MM.1S (cell line): Measurements from ENCODE around the gene APOA5.
"Not testable (repeated sequence)": the region's sequence is repeated elsewhere in the genome, so short reads cannot be mapped to it uniquely, and the experiment has no call there.

ENCODE experiments used
- DNase-seq: peaks from one replicate; pipeline ENCODE4 v3.0.0-alpha.2; 2015
- H2AFZ ChIP-seq: fragments of 300-600 bp; sonication (generic); 2 replicates; pipeline ENCODE4 v1.6.0; 2016; ENCODE audit warnings: antibody characterized with exemption, low read length
- H3F3A ChIP-seq: fragments of 300-600 bp; sonication (generic); 2 replicates; pipeline ENCODE4 v1.6.1; 2016; ENCODE audit warnings: mild to moderate bottlenecking, antibody characterized with exemption, low read length, moderate library complexity, mixed read lengths; ENCODE audit not compliant: insufficient read depth
- H3K27ac ChIP-seq: fragments of 300-600 bp; sonication (generic); 2 replicates; pipeline ENCODE4 v1.5.1; 2016; ENCODE audit warnings: mild to moderate bottlenecking, low read length
- H3K27me3 ChIP-seq: fragments of 300-600 bp; sonication (generic); replicated peaks from 2 replicates; pipeline ENCODE4 v1.6.0; 2016; ENCODE audit warnings: low read length; ENCODE audit not compliant: insufficient read depth
- H3K36me3 ChIP-seq: fragments of 300-600 bp; sonication (generic); replicated peaks from 2 replicates; pipeline ENCODE4 v1.6.1; 2016; ENCODE audit warnings: mild to moderate bottlenecking, low read length, mixed read lengths; ENCODE audit not compliant: insufficient read depth
- H3K4me1 ChIP-seq: fragments of 300-600 bp; sonication (generic); 2 replicates; pipeline ENCODE4 v1.6.1; 2016; ENCODE audit warnings: low read length, mixed read lengths
- H3K4me2 ChIP-seq: fragments of 300-600 bp; sonication (generic); 2 replicates; pipeline ENCODE4 v1.6.0; 2016; ENCODE audit warnings: low read depth, low read length
- H3K4me3 ChIP-seq: fragments of 300-600 bp; sonication (generic); 2 replicates; pipeline ENCODE4 v1.5.1; 2016; ENCODE audit warnings: low read length, mixed read lengths
- H3K79me2 ChIP-seq: fragments of 300-600 bp; sonication (generic); 2 replicates; pipeline ENCODE4 v1.6.1; 2016; ENCODE audit warnings: mixed run types, low read length, mixed read lengths
- H3K9ac ChIP-seq: fragments of 300-600 bp; sonication (generic); 2 replicates; pipeline ENCODE4 v1.6.1; 2016; ENCODE audit warnings: low read length, mixed read lengths
- H3K9me2 ChIP-seq: fragments of 300-600 bp; sonication (generic); replicated peaks from 2 replicates; pipeline ENCODE4 v1.6.1; 2016; ENCODE audit warnings: mild to moderate bottlenecking, low read length, mixed read lengths; ENCODE audit not compliant: insufficient read depth
- H3K9me3 ChIP-seq: fragments of 300-600 bp; sonication (generic); replicated peaks from 2 replicates; pipeline ENCODE4 v1.6.1; 2016; ENCODE audit warnings: mild to moderate bottlenecking, low read length, mixed read lengths; ENCODE audit not compliant: insufficient read depth
- H4K20me1 ChIP-seq: fragments of 300-600 bp; sonication (generic); 2 replicates; pipeline ENCODE4 v1.6.1; 2016; ENCODE audit warnings: mild to moderate bottlenecking, low read length, moderate library complexity, mixed read lengths; ENCODE audit not compliant: insufficient read depth
- CTCF ChIP-seq: fragments of 300-600 bp; sonication (generic); IDR thresholded peaks from 2 replicates; pipeline ENCODE4 v1.5.1; 2016; ENCODE audit warnings: antibody characterized with exemption, low read length, mixed read lengths
- EZH2 ChIP-seq: fragments of 300-600 bp; sonication (generic); optimal IDR thresholded peaks from 2 replicates; pipeline ENCODE3; 2017; ENCODE audit warnings: low read depth, mild to moderate bottlenecking, antibody characterized with exemption, low read length, mixed read lengths
- EZH2phosphoT487 ChIP-seq: fragments of 300-600 bp; sonication (generic); IDR thresholded peaks from 2 replicates; pipeline ENCODE4 v1.6.1; 2018; ENCODE audit warnings: antibody characterized with exemption, low read length

Gene APOA5

GRCh38 chr11:116804001-116804400, 12.3 kb upstream of the APOA5 start:
- Histone ChIP-seq H4K20me1 (no peaks in the 10 kb centered on the region), H3K27ac (no peak overlapping the region), H3K79me2 (no peaks in the 10 kb centered on the region), H3K9ac (no peak overlapping the region), H3F3A (no peaks in the 10 kb centered on the region), H3K9me2 (no peaks in the 10 kb centered on the region), H3K4me1 (no peaks in the 10 kb centered on the region), H3K4me2 (no peak overlapping the region), H3K27me3 (no peaks in the 10 kb centered on the region), H3K36me3 (no peaks in the 10 kb centered on the region), H3K9me3 (no peaks in the 10 kb centered on the region), H2AFZ (no peak overlapping the region), H3K4me3 (no peak overlapping the region)
- DNase-seq = no peak
- TF ChIP-seq EZH2 (no peak), CTCF (no peak)

GRCh38 chr11:116801662-116802061, 10.0 kb upstream of the APOA5 start:
- H3K4me1 ChIP-seq, H3F3A ChIP-seq, H3K79me2 ChIP-seq: not testable (repeated sequence)

GRCh38 chr11:116800610-116801009, 8.9 kb upstream of the APOA5 start:
- Histone ChIP-seq H3K36me3 (no peaks in the 10 kb centered on the region), H3K9me3 (no peaks in the 10 kb centered on the region), H3K4me3 (no peak overlapping the region), H3K4me1 (no peaks in the 10 kb centered on the region), H3K4me2 (no peak overlapping the region), H3K9me2 (no peaks in the 10 kb centered on the region), H3K27me3 (no peaks in the 10 kb centered on the region), H2AFZ (no peak overlapping the region), H4K20me1 (no peaks in the 10 kb centered on the region), H3F3A (no peaks in the 10 kb centered on the region), H3K27ac (no peak overlapping the region), H3K79me2 (no peaks in the 10 kb centered on the region), H3K9ac (no peak overlapping the region)
- DNase-seq = no peak
- TF ChIP-seq EZH2 (no peak), CTCF (no peak), EZH2phosphoT487 (no peak)

More at GRCh38 chr11:116801662-116802061, 10.0 kb upstream of the APOA5 start:
- not testable (repeated sequence) for H3K9ac ChIP-seq, H3K27ac ChIP-seq, H3K9me3 ChIP-seq, H3K9me2 ChIP-seq, H4K20me1 ChIP-seq, H3K4me3 ChIP-seq, H3K27me3 ChIP-seq, H3K36me3 ChIP-seq, H3K4me2 ChIP-seq, H2AFZ ChIP-seq, DNase-seq

GRCh38 chr11:116798368-116798767, 6.7 kb upstream of the APOA5 start:
- Histone ChIP-seq H3K9me2 (no peaks in the 10 kb centered on the region), H2AFZ (no peak overlapping the region), H3K9ac (no peak overlapping the region), H3F3A (no peaks in the 10 kb centered on the region), H3K27me3 (no peaks in the 10 kb centered on the region), H3K4me2 (no peak overlapping the region), H3K36me3 (no peaks in the 10 kb centered on the region), H4K20me1 (no peaks in the 10 kb centered on the region), H3K4me1 (no peaks in the 10 kb centered on the region), H3K79me2 (no peaks in the 10 kb centered on the region), H3K4me3 (no peak overlapping the region), H3K27ac (no peak overlapping the region), H3K9me3 (no peaks in the 10 kb centered on the region)
- TF ChIP-seq CTCF (no peak), EZH2phosphoT487 (no peak), EZH2 (no peak)
- no peak for DNase-seq
